HL-60/S4 treated with phorbol 12-myristate 13-acetate at 8.2 ng/mL for 4 days and 3 days (cell line): ENCODE results near the gene TGFBR2.

ENCODE experiments used
- in situ Hi-C: fragments of 300-500 bp; cut with MboI; formaldehyde crosslinking; loops from 2 replicates; pipeline ENCODE4 v1.15.0; 2022; ENCODE audit warnings: low sequenced_read_pairs

The TGFBR2 gene

GRCh38 chr3:30688776-30689641, 82.6 kb downstream of the TGFBR2 start:
- in situ Hi-C loops: no loop called here

DNA sequence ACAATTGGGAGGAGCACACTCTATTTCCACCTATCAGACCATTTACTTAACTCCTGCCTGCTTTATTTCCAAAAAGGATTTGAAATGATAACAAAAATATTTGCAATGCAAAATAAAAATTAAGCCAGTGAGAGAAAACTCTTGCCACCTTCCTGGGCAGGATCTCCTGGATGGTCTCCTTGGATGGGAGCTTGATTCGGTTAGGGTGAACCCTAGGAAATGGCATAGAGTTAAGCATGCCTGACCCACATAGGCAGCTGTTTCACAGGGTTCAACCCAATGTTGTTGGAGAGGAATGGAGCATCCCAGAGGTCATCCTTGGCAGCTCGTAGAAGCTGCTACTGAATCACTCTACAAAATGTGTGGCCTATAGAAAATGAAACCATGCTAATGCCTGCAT, 83.8 kb downstream of the TGFBR2 start:
- in situ Hi-C loops: no loop called here

GRCh38 chr3:30691249-30691880, 85.0 kb downstream of the TGFBR2 start:
- in situ Hi-C loops: no loop called here

DNA sequence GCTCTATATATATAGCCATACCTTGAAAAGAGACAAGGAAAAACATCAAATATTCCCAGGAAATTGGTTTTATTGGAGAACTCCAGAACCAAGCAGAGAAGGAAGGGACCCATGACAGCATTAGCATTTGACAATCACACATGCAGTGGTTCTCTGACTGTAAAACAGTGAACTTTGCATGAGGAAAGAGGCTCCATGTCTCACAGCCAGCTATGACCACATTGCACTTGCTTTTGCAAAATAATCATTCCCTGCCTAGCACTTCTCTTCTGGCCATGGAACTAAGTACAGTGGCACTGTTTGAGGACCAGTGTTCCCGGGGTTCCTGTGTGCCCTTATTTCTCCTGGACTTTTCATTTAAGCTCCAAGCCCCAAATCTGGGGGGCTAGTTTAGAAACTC, 85.5 kb downstream of the TGFBR2 start:
- in situ Hi-C loops: no loop called here

- in situ Hi-C loops: no loop called here
These were observed 86.2 kb downstream of the TGFBR2 start for GRCh38 chr3:30692498-30693130.

- in situ Hi-C loops: no loop called here
These were observed 87.2 kb downstream of the TGFBR2 start for GRCh38 chr3:30693470-30694120.

DNA sequence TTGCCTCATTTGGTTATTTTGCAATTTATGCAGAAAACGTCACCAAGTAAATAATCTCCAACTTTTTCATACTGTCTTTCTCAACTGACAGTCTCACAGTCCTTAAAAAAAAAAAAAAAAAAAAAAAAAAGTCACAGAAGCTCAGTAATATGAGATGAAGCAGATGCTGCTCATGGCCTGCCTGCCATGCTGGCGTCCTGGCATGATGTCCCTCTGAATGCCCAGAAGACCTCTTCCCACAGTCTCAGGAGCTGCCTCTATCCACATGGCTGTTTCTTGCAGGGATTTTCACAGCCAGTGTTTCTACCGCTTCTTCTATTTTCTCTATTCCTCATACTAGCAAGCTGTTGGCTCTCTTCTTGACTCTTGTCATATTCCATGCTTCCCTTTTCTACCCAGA, 87.7 kb downstream of the TGFBR2 start:
- in situ Hi-C loops: no loop called here

DNA sequence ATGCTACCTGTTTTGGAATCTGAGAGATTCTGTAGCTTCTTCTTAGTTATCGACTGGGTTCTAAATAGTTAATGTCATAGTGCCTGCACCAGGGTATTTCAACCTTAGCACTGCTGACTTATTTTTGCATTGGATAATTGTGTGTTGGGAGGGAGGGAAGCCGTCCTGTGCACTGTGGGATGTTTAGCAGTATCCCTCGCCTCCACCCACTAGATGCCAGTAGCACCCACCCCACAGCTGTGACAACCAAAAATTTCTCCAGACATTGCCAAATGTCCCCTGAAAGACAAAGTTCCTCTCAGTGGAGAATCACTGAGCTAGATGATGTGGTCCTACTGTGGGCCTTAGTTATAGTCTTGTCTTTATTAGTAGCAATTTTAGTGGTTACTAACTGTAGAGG, 88.3 kb downstream of the TGFBR2 start:
- in situ Hi-C loops: no loop called here

- in situ Hi-C loops: no loop called here
These were observed 89.1 kb downstream of the TGFBR2 start for GRCh38 chr3:30695302-30696061.

GRCh38 chr3:30696403-30696819, 90.0 kb downstream of the TGFBR2 start:
- in situ Hi-C loops: no loop called here

DNA sequence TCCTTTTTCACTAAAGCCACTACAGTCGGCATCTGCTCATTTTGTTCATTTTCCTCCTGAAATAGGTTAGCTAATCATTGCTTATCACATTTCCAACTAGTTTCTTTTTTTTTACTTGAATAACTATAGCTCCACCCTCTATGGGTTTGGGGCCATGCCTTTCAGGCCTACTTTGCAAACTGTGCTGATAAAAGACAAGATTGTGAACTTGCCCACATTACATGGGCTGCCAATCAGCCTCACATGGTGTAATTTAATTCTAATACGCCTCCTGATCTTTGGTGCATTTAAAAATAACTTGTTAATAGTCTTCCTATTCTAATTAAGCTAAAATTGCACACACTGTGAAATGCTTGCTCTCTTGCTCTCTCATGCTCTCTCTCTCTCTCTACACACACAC, 90.5 kb downstream of the TGFBR2 start:
- in situ Hi-C loops: no loop called here

- in situ Hi-C loops: no loop called here
These were observed 92.1 kb downstream of the TGFBR2 start for GRCh38 chr3:30698549-30698948.

DNA sequence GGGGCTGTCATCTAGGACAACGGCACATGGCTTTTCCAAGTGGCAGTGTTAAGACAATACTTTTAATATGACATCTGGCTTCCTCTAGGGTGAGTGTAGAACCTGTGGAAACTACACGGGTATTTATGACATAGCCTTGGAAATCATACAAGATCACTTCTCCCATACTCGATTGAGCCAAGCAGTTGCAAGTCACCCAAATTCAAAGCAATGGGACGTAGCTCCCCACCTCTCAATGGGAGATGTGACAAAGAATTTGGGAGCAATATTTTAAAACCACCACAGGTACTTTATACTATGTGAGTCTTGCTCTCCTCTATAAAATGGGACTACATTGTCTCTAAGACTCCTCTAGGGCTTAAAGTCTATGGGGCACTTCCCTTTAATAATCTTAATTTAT, 93.5 kb downstream of the TGFBR2 start:
- in situ Hi-C loops: no loop called here

DNA sequence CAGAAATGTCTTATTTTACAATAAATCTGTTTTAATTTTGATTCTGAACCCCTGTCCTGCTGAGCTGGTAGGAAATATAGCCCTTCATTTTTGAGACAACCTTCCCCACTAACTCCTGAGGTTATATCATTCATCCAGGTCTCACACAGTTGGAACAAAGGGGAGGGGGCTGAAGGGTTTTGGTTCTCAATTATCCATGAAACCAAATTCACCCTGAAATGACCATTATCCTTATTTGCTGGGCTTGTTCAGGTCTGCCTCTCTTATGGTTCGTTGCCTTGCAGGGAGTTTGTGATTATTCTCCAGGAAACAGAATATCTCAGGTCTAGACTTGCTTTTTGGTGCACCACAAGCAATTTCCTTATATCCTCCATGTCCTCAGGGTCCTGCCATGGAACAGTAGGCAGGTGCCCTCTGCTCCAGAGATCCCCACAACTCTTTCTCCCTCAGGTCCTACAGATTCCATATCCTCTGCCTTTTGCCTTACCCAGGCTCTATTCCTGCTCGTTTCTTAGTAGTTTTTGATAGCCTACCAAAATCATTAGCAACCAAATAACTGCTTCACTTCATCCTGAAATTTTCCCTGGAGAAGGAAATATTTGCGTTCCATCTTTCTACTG, 94.4 kb downstream of the TGFBR2 start:
- in situ Hi-C loops: no loop called here

- in situ Hi-C loops: no loop called here
These were observed 95.8 kb downstream of the TGFBR2 start for GRCh38 chr3:30702038-30702827.

DNA sequence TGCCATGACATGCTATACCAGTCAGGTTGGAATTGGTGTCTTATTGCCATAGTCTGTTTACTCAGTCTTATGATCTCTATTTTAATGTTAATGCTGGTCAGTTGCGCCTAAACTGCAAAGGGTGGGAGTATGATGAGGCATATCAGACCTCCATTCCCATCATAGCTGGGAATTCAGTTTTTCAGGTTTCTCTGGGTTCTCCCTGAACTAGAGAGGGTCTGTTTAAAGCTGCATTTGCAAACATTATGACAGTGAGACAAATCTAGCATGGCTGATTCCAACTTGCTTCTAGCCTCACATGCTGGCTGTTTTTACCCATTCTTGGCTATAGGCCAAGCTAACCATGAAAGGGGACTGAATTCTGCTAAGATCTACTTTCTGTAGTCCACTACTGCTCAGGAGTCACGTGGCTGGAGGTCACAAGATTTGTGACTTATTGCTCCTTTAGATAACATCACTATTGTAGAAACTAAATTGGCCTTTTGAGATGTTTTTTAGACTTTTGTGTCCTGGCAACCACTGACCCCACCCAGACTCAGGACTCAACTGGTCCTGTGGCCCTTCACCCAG, 96.5 kb downstream of the TGFBR2 start:
- in situ Hi-C loops: no loop called here

DNA sequence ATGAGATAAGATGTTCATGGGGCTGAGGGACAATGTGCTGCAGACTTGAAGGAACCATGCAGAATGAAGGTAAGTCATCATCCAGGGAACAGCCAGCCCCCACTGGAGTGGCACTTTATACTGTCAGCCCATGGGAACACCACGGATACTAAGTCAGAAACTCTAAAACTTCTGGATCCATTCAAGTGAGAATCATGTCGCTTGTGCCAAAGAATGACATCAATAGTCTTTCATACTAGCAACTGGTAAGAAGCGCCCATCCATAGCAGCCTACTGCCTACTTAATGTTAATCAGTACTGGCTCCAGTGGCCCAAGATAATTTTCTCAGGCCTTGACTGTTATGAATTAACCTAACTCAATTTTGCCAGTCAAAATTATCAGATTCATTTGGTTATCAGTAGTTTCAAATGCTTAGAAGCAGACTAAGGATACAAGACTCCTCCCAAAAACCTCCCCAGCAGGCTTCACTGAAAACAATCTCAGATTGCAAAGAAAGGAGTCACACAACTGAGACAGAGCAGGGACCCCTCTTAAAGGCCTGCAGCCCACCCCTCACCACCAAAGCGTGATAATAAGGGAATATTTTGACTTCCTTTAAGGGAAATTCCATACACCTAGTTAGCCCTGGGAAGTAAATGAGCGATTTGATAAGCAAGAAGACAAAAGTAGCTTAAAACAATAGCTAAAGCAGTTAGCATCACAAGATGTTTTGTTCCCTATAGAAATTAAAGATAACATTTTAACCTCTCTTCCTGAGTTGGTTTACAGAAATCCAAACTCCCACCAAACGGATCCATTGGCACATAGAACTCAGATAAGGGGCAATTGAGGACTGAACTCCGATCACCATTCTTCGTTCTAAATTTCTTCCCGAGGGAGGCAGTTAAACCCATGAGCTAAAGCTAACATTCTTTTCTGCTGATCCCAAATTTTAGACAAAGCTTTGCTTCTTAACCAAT, 98.8 kb downstream of the TGFBR2 start:
- in situ Hi-C loops: no loop called here

DNA sequence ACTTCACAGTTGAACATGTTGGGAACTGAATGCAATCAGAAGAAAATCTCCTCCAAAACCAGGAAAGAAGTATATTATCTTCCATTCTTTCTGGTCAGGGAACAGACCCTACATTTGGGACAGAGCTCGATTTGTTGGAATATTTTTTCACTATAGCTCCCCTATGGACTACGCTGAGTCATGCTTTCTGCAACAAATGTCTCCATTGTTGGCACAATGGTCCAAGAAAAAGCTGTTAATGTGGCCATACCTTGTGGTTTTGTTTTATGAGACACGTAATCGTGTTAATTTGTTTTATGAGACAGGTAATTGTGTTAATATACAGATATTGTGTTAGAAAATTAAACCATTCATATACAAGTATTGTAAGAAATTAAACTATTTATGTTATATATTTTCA, 101.4 kb downstream of the TGFBR2 start:
- in situ Hi-C loops: no loop called here
